Stomach (tissue), 9 donors: ENCODE results near the gene STK11. TPM values are rescaled to one million over a fixed set of nuclear protein-coding genes. Genes with fewer than 3 reads are reported as not detected.

ENCODE experiments used
- DNase-seq, 2 donors: peaks; one replicate each; pipeline versions ENCODE4 v3.0.0 to v3.0.0-alpha.2; 2013 to 2019
- H3K27ac ChIP-seq, 5 donors: fragments of 200-600 bp in 4 of 5; sonication (generic) in 4 of 5; one replicate each; pipeline ENCODE4 v1.5.1; 2013 to 2019; ENCODE audit warnings: mild to moderate bottlenecking in 1 of 5, moderate library complexity in 1 of 5
- H3K27me3 ChIP-seq, 3 donors: fragments of 200-600 bp; sonication (generic); one replicate each; pipeline ENCODE4 v1.5.1; 2017 to 2019; ENCODE audit warnings: mixed run types in 1 of 3
- H3K36me3 ChIP-seq, 4 donors: fragments of 200-600 bp; sonication (generic); 1 replicate in 3 of 4; 2 replicates in 1 of 4; pipeline ENCODE4 v1.5.1; 2016 to 2019
- H3K4me1 ChIP-seq, 4 donors: fragments of 200-600 bp; sonication (generic); one replicate each; pipeline ENCODE4 v1.5.1; 2016 to 2019
- H3K4me3 ChIP-seq, 4 donors: fragments of 200-600 bp; sonication (generic) in 3 of 4; one replicate each; pipeline ENCODE4 v1.5.1; 2016 to 2019; ENCODE audit warnings: mild to moderate bottlenecking in 1 of 4
- H3K9me3 ChIP-seq, 4 donors: fragments of 200-600 bp; sonication (generic); one replicate each; pipeline ENCODE4 v1.5.1; 2016 to 2019
- CTCF ChIP-seq, 7 experiments: fragments of 450-650 bp in 4 of 7; fragments of 200-600 bp in 3 of 7; sonication (generic) in 3 of 7; IDR thresholded peaks; one replicate each; pipeline ENCODE4 v1.5.1; 2016 to 2019; ENCODE audit warnings: antibody characterized with exemption in 7 of 7, control low read depth in 2 of 7, mild to moderate bottlenecking in 1 of 7
- EP300 ChIP-seq: sonication (generic); formaldehyde crosslinking; IDR thresholded peaks from one replicate; pipeline ENCODE4 v1.6.1; 2017; ENCODE audit warnings: antibody characterized with exemption
- POLR2A ChIP-seq, 4 donors: fragments of 450-650 bp; IDR thresholded peaks; one replicate each; pipeline ENCODE4 v1.6.1; 2016; ENCODE audit warnings: antibody characterized with exemption in 4 of 4, control low read depth in 2 of 4, mild to moderate bottlenecking in 1 of 4, moderate library complexity in 1 of 4
- POLR2AphosphoS5 ChIP-seq, 3 donors: sonication (generic); formaldehyde crosslinking; IDR thresholded peaks; one replicate each; pipeline ENCODE4 v1.6.1; 2016; ENCODE audit warnings: antibody characterized with exemption in 3 of 3
- WGBS, 5 donors: extraction: QIAGEN DNeasy Blood & Tissue Kit in 3 of 5; methylation state at CpG; one replicate each; pipeline versions ENCODE4 v1.1.5 to v1.1.7; 2013 to 2018; 5-methylcytosine and 5-hydroxymethylcytosine counted together
- intact Hi-C: fragments of 100-400 bp; cut with DNase I; formaldehyde crosslinking; loops from one replicate; pipeline ENCODE4 v1.15.1; 2023; ENCODE audit warnings: low total_unique reads
- polyA plus RNA-seq, 3 donors: library from polyadenylated mRNA; stranded (reverse); fragments of 200-250 nt; gene quantifications; one replicate each; pipeline ENCODE4 v1.2.3, GENCODE V29; 2013
- total RNA-seq, 5 donors: library from RNA; depleted of rRNA; stranded (reverse); fragments of >200 nt; gene quantifications; one replicate each; pipeline versions ENCODE4 v1.1.0 to v1.2.3, GENCODE V29; 2014 to 2016
- donor health status: healthy with polysubstance abuse.
- donor health status: Bipolar disorder and iron deficiency.
- donor health status: healthy.

STK11 gene
- total and polyA plus RNA-seq, 8 donors = 43.1 to 368 (median 63.1) TPM

- Histone ChIP-seq H3K27me3 (no peaks in the 10 kb centered on the region), H3K27ac (peak overlapping the region; percentile 80 to 100 (median 100)), H3K4me3 (peak overlapping the region; percentile 68 to 94 (median 84)), H3K36me3 (peaks cover 28 to 40% (median 34%) of the 10 kb centered on the region in 4 donors), H3K4me1 (peaks cover 61 to 74% (median 66%) of the 10 kb centered on the region in 4 donors), H3K9me3 (no peaks in the 10 kb centered on the region)
- no peak for TF ChIP-seq CTCF (IDR thresholded peaks at IDR 0.05)
- no peak for TF ChIP-seq EP300
- TF ChIP-seq POLR2AphosphoS5 (IDR thresholded peaks at IDR 0.05) = no peak
- TF ChIP-seq POLR2A (IDR thresholded peaks at IDR 0.05) = no peak
- 0 to 1% (median 1%) methylated on average over 31 to 77 of the region's 90 CpGs for WGBS, 5 donors
- peak in 1 of 2 donors; percentile 92 for DNase-seq
- intact Hi-C loops = no loop called here
Measured at GRCh38 chr19:1250437-1251260, 45.1 kb downstream of the STK11 start.

- TF ChIP-seq POLR2AphosphoS5 (IDR thresholded peaks at IDR 0.05) (peak in 2 of 3 donors; percentile 18 to 21), POLR2A (IDR thresholded peaks at IDR 0.05) (no peak)
- no peaks in the 10 kb centered on the region for H3K27me3 ChIP-seq
- H3K9me3 ChIP-seq = no peaks in the 10 kb centered on the region
- DNase-seq = peak; percentile 72 to 88
- H3K27ac ChIP-seq = peak overlapping the region; percentile 80 to 100 (median 100)
- peak overlapping the region; percentile 68 to 94 (median 84) for H3K4me3 ChIP-seq
- WGBS, 5 donors = 1 to 4% (median 3%) methylated on average over 18 to 41 of the region's 41 CpGs
- H3K36me3 ChIP-seq = peaks cover 36 to 49% (median 44%) of the 10 kb centered on the region in 4 donors
- H3K4me1 ChIP-seq = peaks cover 56 to 71% (median 65%) of the 10 kb centered on the region in 4 donors
- intact Hi-C loops = no loop called here
Measured at GRCh38 chr19:1251330-1252220, 46.0 kb downstream of the STK11 start.

GRCh38 chr19:1252221-1252820 lies 46.7 kb downstream of the STK11 start:
- no peaks in the 10 kb centered on the region for H3K9me3 ChIP-seq
- peak overlapping the region; percentile 68 to 94 (median 84) for H3K4me3 ChIP-seq
- H3K36me3 ChIP-seq = peaks cover 43 to 57% (median 51%) of the 10 kb centered on the region in 4 donors
- peak; percentile 92 to 94 for DNase-seq
- no peaks in the 10 kb centered on the region for H3K27me3 ChIP-seq
- peak in 2 of 3 donors; percentile 48 to 78 for TF ChIP-seq POLR2AphosphoS5 (IDR thresholded peaks at IDR 0.05)
- no peak for TF ChIP-seq CTCF (IDR thresholded peaks at IDR 0.05)
- peak; percentile 15 for TF ChIP-seq EP300
- no peak for TF ChIP-seq POLR2A (IDR thresholded peaks at IDR 0.05)
- intact Hi-C loops = no loop called here
- WGBS, 5 donors = 1 to 2% (median 1%) methylated on average over 19 to 30 of the region's 30 CpGs
- H3K27ac ChIP-seq = peak overlapping the region; percentile 80 to 100 (median 100)
- H3K4me1 ChIP-seq = peaks cover 56 to 71% (median 66%) of the 10 kb centered on the region in 4 donors

- peaks cover 50 to 63% (median 57%) of the 10 kb centered on the region in 4 donors for H3K36me3 ChIP-seq
Measured at GRCh38 chr19:1252821-1253513, 47.4 kb downstream of the STK11 start.

More at GRCh38 chr19:1252821-1253513, 47.4 kb downstream of the STK11 start:
- peak; percentile 90 to 94 for DNase-seq
- H3K27ac ChIP-seq = peak overlapping the region; percentile 80 to 100 (median 100)
- TF ChIP-seq CTCF (IDR thresholded peaks at IDR 0.05) = peak in 2 of 7 experiments; percentile 11 to 31
- peak; percentile 29 to 76 (median 70) for TF ChIP-seq POLR2AphosphoS5 (IDR thresholded peaks at IDR 0.05)
- TF ChIP-seq POLR2A (IDR thresholded peaks at IDR 0.05) = no peak
- TF ChIP-seq EP300 = peak; percentile 50
- WGBS, 5 donors = 0 to 2% (median 1%) methylated on average over 10 to 26 of the region's 26 CpGs
- H3K4me3 ChIP-seq = peak overlapping the region; percentile 68 to 94 (median 84)
- no peaks in the 10 kb centered on the region for H3K27me3 ChIP-seq
- no peaks in the 10 kb centered on the region for H3K9me3 ChIP-seq
- intact Hi-C loops = no loop called here
- H3K4me1 ChIP-seq = peaks cover 56 to 71% (median 66%) of the 10 kb centered on the region in 4 donors
